GM21786 (cell line): ENCODE results near the gene TAOK2.
"Not testable (repeated sequence)": the region's sequence is repeated elsewhere in the genome, so short reads cannot be mapped to it uniquely, and the experiment has no call there.

Source experiments
- ATAC-seq: cut with Tn5 transposase; IDR thresholded peaks from one replicate; pipeline ENCODE4 v1.9.1; 2021; ENCODE audit not compliant: unreplicated experiment

The TAOK2 gene

DNA sequence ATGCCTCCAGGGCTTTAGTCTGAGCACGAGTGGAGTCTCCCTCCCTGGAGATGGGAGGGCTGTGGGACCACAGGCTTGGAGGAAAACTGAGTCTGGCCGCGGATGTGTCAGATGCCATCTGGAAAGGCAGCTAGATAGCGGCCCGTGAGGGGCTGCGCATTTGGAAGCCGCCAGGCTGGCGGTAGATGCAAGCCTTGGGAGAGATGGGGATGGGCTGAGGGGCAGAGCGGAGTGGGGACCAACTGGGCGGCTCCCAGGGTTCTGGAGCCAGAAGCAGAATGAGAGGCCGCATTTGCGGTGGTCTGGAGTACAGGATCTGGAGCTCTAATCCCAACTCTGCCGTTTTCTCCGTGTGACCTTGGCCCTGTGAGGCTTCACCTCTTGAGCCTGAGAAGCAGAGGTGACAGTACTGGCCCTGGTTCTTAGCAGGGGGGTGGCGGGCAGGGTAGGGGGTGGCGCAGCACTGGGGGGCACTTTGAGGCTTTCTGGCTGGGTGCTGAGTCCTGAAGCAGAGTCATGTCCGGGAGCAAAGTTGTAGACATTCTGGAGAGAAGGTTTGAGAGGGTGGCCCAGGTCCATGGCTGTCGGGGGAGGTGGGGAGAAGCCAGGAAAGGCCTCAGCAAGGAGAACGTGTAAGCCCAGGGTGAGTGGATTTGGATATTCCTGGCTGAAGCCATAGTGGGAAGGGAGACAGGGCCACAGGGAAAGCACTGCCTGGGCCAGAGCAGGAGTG lies 29.1 kb downstream of the TAOK2 start:
- no peak for ATAC-seq

DNA sequence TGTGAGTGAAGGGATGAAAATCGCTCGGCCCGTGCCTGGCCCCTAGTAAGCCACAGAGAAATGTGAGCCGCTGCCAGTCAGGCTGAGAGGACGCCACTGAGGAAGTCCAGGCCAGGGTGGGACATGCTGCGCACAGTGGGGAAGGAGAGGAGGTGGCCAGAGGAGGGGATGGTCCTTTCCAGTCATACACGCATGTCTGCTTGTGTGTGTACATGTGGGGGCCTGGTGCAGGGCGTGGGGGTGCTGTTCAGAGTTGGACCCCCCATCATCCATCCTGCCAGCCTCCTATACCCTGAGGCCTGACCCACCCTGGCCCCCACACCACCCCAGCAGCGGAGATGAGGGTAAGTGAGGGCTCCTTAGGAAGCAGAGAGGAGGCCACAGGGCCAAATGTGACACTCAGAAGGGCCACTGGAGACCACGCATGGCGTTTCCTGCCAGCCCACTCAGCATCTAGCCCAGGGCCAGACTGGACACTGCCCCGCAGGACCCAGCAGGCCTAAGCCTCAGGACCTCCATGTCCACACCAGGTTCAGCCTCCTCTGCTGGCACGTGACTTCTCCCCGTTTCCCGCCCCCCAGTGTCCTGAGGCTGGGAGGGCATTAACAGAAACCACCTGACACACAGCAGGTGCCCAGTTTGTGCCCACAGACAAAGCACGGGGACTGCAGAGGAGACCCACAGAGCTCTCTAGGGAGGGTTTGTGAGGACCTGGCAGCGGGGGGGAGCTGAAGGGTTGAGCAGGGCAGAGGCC lies 30.2 kb downstream of the TAOK2 start:
- no peak for ATAC-seq

DNA sequence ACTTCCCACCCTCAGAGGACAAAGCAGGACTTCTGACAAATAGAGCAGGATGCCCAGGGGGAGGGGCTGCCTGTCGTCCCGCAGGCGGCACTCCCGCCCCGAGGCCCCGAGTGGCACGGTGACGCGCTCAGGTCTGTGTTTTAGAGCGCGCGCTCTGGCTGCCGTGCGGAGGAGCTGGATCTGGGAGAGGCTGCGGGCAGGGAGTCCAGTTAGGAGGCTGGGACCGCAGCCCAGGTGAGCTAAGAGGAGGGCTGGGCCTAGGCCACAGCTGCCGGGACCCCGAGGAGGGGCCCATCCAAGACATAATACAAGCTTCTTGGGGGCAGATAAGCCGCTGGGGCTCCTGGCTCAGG lies 30.7 kb downstream of the TAOK2 start:
- no peak for ATAC-seq

DNA sequence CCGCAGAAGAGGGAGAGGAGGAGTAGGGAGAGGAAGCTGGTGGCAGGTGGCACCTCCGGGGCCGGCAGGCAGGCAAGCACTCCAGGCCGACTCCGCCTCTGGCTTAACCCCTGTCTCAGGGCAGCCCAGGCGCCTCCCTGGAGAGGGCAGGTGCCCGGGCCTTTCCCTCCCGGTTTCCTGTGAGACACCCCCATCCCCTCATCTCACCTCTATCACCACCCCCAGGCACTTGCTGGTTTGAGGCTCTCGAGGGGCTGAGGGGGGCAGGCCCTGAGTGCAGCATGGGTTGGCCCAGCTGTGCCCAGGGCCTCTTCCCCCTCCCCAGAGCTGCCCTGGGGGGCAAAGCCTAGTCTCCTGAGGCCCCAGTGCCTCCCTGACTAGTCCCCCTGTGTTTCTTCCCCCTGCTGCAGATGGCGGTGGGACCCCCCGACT lies 31.2 kb downstream of the TAOK2 start:
- no peak for ATAC-seq

DNA sequence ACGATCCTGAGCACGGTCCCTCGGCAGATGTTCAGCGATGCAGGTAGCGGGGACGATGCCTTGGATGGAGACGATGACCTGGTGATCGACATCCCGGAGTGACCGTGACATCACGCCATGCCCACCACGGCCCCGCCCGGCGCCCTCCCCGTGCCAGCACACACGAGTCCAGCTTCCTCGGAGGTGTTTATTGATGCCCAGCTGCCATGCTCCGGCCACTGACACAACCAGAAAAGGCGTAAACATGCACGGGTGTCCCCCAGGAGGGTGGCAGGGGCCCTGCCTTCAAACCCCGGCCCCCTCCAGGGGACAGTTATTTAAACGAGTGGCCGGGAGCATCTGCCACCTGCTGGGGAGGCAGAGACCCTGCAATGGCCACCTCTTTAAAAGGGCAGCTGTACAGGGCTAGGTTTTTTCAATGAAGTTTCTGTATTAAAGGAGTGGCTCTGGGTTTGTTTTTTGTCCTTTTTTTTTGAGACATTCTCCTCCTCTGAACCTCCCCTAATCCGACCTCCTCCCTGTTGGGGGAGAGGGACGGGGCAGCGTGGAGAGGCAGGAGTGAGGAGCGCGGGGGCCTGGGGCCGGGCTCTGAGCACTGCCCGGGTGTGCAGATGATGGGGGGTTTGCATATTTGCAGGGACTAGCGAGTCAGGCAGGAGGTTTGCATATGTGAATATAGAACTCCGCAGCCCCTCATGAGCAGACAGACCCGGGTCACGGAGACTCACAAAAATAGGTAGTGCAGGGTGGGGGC lies 31.9 kb downstream of the TAOK2 start:
- ATAC-seq: no peak

DNA sequence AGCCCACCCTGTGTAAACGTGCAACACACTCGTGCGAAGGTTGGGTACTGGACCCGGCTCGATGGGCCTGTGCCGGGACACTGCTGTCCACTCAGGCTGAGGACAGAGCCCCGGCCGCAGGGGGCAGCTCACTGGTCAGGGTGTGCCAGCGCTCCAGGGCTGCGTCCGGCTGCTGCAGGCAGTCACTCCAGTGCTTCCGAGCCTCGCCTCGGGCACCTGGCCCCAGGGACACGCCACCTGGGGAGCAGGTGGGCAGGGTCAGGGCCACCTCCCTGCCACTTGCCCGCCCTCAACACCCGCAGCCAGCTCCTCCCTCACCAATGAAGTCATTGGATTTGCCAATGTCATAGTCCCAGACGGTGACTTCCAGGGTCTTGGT lies 32.4 kb downstream of the TAOK2 start:
- no peak for ATAC-seq

DNA sequence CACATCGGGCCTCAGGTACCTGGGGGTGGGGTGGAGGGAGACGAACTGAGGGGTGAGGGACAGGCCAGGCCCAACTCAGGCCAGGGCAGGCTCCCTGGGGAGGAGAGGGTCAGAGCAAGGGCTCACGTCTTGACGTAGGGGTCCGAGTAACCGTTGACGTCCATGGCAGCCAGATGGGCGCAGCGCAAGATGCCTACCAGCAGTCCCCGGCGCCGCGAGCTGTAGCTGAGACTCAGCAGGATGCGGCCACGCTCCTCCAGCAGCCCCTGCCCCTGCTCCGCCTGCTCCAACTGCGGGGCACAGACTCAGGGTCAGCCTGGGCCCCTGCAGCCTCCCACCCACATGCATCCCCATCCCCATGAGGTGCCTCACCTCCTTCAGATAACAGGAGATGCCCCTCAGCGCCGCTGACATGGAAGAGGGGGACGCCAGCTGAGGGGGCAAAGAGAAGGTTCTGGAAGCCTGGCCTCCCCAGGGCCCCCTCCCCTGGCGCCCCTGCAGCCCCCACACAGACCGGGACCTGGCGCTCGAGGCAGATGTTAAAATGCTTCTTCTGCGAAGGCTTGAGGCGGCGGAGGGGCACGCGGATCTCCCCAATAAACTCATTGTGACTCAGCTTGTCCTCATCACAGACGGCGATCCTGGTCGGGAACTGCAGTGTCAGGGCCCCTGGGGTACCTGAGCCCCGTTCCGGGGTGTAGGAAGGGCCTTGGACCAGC lies 33.1 kb downstream of the TAOK2 start:
- ATAC-seq: no peak

DNA sequence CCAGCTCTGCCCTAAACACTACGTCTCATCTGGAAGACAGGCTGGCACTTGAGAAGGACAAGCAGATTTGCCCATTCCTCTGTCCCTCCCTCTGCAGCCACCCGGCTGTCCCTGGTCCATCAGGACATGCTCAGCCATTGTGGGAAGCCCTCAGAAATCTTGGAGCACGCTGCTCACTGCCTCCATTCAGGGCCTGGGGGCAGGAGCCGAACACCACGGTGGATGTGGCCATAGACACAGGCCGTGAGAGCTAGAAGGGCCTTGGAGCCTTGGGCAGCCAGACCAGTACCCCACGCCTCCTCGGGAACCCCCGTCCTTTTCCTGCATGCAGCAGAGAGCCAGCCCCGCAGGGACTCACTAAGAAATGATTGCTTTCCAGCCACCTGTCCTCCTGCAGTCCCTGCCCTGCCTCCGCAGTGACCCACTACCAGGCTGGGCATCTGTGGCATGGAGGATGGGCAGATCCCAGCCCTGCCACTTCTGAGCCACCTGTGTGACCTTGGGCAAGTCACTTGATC lies 33.8 kb downstream of the TAOK2 start:
- ATAC-seq: no peak

DNA sequence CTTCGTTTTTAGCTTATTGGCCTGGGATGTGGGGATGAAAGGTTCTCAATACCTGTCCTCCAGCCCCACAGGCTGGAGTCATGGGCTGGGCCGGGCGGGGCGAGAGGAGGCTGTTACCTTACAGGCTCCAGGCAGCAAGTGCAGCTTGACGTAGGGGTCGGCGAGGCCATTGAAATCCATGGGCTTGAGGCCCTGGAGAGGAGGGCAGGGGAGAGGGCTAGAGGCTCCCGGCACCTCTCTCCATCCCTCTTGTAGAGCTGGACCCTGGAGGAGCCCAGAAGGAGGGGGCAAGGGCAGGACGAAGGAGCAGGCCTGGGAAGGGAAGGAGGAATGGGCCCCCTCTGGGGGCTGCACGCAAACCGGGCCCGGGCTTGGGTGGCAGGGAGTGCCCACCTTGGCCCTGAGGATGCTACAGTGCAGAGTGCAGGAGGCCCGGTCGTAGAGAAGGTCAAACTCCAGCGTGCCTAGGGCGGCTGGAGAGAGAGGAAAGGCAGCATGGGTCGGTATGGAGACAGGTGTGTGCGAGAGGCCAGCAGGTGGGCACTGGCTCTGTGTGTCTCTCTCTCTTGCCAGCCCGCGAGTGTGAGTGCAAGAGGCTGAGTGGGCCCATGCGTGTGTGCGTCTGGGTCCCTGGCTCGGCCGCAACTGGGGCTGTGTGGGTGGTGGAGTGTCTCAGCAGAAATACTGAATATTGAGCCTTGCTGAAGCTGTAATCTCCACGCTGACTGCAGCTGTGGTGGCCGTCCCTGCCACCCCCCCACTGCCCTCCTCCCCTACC lies 35.6 kb downstream of the TAOK2 start:
- ATAC-seq: no peak

DNA sequence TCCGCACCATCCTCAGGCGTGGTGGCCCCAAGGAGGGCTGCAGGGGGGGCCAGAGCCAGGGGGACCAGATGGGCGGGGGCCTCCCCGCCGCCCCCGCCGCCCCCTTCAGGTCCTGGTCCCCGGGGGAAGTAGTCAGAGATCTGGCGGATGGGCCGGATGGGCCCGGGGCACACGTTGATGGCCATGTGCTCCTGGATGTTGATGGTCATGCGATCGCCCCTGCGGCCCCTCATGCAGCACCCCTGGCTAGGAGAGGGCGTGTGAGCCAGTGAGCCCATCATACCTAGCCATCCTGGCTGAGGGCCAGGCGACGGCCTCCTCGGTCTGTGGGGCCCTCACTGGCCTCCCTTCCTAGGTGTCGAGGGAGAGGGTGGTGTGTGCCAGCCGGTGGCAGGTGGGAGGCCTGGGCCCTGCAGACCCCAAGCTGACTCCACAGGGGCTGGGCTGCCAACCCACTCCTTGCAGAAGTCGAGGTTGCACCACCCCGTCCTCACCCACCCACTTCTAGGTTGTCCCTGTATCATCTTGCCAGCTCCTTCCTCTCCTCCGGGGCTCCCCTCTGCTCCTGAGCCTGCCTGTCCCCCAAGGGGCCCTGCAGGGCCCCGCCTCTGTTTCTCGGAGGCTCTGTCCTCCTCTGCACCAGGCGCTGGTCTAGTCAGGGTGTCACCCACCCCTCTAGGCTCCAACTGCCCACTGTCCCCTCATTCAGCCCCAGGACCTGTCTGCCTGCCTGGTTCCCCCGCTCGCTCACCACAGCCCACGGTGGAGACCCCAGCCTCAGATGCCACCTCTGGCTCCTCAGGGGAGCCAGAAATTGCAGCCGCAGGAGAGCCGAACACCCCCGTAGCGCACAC lies 36.5 kb downstream of the TAOK2 start:
- no peak for ATAC-seq

DNA sequence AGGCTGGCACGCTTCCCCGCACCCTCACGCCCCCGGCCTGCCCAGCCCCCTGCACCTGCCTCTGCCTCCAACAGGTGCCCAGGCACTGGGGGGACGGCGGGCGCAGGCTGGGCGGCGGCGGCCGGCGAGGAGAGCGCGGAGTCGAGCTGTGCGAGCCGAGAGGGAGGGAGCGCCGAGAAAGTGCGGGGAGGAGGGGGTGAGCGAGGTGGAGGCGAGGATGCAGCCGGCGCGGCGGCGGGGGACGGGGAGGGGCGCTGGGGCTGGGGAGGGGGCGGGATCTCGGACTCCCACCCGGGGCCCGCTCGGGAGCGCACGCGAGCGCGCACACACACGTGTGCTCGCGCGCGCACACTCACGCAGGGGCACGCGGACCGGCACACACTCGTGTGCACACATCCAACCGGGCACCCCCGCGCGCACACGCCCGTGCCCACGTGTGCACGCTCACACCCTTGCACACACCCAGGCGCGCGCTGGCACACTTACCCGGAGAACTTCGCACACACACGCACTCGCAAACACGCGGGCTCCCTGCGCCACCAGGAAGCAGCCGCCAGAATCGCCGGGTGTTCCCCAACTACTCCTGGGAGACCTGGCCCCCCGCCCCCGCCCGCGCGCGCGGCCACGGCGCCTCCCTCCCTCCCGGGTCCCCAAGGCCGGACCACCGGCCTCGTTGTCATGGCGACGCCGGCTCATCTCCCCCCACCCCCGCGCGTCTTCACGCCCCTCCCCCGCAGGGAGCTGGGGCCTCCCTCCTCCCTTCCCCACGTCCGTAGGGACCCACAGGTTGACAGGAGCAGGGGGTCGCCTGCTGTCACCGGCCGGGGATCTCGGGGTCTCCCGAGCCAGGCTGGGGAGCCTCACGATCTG lies 37.4 kb downstream of the TAOK2 start, which contains the start of gene DOC2A:
TSS of gene DOC2A (minus strand) at position 184 of the 870 bp plus-strand sequence. CDS start 805 bp downstream, outside the sequence.
- no peak for ATAC-seq

DNA sequence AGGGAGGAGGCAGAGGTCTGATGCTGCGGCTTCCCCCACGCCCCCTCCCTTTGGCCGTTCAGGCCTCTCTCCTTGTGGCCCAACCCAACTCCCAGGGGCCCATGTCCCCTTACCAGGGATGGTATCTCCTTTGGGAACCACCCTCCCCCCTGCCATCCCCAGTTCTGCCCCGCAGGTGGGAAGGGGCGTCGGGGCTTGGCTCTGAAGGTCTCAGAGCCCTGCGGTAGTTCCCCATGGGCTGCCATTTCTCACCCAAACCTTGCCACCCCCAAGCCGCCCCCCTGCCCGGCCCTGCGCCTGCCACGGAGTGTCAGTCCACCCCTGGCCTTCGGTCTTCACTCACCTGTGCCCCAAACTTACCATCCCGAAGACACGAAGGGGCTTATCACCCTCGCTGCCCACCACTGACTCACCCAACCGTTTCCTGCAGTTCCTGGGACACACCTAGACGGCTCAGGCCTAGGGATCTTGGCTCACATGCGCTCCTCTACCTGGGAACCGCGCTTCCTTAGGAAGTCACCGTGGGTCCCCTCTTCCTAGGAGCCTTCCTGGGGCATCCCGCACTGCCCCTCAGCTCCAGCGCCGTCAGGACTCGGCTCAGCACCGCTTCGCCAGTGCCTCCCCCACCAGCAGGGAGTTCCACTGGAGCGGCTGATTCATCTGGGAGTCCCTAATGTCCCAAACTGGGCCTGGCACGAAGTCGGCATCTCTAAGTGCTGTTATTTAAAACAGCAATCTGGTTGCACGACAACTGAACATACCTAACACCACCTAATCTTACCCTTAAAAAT lies 38.2 kb downstream of the TAOK2 start:
- no peak for ATAC-seq

DNA sequence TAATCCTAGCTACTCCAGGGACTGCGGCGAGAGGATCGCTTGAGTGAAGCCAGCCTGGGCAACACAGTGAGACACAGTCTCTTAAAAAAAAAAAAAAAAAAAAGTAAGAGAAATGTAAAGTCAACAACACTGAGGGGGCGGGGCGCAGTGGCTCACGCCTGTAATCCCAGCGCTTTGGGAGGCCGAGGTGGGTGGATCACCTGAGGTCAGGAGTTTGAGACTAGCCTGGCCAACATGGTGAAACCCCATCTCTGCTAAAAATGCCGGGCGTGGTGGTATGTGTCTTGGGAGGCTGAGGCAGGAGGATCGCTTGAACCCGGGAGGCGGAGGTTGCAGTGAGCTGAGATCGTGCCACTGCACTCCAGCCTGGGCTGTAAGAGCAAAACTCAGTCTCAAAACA lies 38.9 kb downstream of the TAOK2 start:
- not testable (repeated sequence) for ATAC-seq

DNA sequence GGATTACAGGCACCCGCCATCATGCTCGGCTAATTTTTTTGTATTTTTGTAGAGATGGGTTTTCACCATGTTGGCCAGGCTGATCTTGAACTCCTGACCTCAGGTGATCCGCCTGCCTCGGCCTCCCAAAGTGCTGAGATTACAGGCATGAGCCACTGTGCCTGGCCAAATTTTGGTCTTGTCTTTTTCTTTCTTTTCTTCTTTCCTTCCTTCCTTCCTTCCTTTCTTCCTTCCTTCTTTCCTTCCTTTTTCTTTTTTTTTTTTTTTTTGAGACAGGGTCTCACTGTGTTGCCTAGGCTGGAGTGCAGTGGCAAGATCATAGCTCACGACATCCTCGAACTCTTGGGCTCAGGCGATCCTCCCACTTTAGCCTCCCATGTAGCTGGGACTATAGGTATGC lies 41.8 kb downstream of the TAOK2 start:
- not testable (repeated sequence) for ATAC-seq

DNA sequence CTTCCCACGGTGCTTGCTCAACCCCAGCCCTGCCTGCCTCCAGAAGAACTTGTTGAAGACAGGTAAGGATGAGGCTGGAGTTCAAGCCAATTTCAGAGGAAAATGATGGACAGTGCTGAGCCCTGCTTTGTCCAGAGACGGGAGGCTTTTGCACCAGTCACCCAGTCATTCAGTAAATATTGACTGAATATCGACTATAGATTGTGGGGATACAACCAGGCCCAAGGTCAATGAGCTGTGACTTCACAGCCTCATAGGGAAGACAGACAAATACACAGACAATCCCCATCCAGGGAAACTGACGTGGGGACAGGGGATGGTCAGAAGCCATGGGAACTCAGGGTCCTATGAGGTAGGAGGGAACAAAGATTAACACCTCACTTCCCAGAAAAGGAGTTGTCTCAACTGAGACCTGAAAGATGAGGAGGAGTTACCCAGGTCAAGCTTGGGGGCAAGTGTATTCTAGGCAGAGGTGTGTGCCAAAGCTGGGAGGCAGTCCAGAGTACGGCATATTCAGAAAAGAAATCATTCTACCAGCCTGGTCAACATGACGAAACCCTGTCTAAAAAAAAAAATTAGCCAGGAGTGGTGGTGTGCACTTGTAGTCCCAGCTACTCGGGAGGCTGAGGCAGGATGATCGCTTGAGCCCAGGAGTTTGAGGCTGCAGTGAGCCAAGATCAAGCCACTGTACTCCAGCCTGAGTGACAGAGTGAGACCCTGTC lies 43.0 kb downstream of the TAOK2 start:
- no peak for ATAC-seq

DNA sequence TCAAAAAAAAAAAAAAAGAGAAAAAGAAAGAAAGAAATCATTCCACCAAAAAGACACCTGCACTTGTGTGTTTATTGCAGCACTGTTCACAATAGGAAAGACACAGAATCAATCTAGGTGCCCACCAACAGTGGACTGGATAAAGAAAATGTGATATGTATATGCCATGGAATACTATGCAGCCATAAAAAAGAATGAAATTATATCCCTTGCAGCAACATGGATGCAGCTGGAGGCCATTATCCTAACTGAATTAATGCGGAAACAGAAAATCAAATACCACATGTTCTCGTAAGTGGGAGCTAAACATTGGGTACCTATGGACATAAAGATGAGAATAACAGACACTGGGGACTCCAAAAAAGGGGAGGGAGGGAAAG lies 43.6 kb downstream of the TAOK2 start:
- no peak for ATAC-seq

DNA sequence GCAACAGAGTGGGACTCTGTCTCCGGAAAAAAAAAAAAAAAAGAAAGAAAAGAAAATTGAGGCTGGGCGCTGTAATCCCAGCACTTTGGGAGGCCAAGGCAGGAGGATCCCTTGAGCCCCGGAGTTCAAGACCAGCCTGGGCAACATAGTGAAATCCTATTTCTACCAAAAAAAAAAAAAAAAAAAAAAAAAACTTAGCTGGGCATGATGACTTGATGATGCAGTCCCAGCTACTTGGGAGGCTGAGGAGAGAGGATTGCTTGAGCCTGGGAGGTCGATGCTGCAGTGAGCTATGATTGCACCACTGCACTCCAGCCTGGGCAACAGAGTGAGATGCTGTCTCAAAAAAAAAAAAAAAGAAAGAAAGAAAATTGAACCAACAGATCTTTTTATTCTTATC lies 44.3 kb downstream of the TAOK2 start:
- ATAC-seq: not testable (repeated sequence)
